GM19193 (cell line): ENCODE results near the gene UGGT1.

ENCODE experiments used
- POLR2A ChIP-seq: IDR thresholded peaks from 4 replicates; pipeline ENCODE4 v1.6.1; 2011; ENCODE audit not compliant: insufficient read depth, insufficient read length; ENCODE audit errors: extremely low read depth

UGGT1 gene, protein sequence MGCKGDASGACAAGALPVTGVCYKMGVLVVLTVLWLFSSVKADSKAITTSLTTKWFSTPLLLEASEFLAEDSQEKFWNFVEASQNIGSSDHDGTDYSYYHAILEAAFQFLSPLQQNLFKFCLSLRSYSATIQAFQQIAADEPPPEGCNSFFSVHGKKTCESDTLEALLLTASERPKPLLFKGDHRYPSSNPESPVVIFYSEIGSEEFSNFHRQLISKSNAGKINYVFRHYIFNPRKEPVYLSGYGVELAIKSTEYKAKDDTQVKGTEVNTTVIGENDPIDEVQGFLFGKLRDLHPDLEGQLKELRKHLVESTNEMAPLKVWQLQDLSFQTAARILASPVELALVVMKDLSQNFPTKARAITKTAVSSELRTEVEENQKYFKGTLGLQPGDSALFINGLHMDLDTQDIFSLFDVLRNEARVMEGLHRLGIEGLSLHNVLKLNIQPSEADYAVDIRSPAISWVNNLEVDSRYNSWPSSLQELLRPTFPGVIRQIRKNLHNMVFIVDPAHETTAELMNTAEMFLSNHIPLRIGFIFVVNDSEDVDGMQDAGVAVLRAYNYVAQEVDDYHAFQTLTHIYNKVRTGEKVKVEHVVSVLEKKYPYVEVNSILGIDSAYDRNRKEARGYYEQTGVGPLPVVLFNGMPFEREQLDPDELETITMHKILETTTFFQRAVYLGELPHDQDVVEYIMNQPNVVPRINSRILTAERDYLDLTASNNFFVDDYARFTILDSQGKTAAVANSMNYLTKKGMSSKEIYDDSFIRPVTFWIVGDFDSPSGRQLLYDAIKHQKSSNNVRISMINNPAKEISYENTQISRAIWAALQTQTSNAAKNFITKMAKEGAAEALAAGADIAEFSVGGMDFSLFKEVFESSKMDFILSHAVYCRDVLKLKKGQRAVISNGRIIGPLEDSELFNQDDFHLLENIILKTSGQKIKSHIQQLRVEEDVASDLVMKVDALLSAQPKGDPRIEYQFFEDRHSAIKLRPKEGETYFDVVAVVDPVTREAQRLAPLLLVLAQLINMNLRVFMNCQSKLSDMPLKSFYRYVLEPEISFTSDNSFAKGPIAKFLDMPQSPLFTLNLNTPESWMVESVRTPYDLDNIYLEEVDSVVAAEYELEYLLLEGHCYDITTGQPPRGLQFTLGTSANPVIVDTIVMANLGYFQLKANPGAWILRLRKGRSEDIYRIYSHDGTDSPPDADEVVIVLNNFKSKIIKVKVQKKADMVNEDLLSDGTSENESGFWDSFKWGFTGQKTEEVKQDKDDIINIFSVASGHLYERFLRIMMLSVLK (N-terminal part only)

DNA sequence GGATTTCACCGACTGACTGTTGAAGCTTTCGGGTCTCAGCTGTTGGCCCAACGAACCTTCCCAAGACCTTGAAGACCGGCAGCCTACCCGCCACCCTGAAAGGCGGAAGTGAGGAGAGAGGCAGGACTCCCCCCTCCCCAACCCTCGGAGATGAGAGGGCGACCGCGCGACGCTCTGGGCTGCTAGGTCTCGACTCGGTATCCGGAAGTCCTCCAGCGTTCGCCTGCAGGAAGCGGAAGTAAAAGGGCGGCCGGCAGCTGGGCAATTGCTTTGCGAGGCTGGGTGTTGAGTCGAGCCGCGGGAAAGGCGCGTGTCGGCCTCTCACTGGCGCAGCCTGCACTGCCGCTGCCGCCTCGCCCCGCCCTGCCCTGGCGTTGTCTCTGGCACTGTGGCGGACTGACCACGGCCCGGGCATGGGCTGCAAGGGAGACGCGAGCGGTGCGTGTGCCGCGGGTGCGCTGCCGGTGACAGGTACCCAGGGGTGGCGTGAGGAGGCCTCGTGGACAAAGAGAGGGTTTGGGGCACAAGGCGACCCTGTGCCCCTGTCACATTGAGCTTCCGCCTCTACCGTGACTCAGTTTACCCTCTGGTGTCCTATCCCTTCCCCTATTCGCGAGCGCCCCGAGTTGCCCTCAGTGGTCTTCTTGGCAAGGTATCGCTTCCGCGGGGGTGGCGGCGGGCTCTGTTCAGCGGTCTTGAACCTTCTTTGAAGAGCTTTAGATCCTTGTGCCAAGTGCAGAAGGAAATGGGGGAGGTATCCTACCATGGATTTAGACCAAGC lies at the start of gene UGGT1:
TSS of gene UGGT1 (plus strand) at position 256 of the 781 bp plus-strand sequence. CDS start at position 414, 158 bp downstream.
- peak; percentile 97 for TF ChIP-seq POLR2A

DNA sequence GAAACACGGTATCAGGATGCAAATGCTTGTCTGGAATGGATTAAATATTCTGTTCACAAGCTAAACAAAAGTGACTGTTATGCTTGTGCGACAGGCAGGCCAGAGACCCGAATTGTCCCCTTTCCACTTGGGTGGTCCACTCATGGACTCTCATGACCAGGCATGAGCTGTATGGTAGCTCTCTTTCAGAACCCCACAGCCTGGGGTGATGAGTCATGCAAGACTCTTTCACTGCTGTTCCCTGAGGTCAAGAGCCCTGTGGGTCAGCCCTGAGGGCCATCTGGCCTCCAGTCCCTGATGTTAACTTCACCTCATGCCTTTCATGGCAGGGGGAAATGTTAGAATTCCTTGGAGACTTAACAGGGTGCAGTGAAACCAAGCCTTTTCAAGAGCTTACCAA lies 49.4 kb upstream of the UGGT1 start:
- no peak for TF ChIP-seq POLR2A

DNA sequence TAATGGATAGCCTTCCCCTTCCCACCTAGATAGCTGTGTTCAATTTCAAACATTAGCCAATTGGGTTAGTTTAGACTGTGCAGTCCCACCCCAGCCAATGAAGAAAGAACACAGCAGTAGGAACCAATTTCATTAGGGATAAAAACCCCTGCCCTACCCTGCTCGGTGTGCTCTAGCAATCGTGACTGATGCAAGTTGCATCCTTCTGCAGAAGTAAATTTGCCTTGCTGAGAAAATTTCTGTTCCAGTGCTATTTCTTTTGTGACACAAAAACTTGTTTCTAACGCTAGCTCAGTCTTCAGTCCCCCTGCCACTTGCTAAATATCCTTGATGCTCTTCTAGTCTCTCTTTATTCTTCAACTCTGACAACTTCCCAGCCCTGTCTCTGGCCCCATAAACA lies 48.0 kb upstream of the UGGT1 start:
- no peak for TF ChIP-seq POLR2A

DNA sequence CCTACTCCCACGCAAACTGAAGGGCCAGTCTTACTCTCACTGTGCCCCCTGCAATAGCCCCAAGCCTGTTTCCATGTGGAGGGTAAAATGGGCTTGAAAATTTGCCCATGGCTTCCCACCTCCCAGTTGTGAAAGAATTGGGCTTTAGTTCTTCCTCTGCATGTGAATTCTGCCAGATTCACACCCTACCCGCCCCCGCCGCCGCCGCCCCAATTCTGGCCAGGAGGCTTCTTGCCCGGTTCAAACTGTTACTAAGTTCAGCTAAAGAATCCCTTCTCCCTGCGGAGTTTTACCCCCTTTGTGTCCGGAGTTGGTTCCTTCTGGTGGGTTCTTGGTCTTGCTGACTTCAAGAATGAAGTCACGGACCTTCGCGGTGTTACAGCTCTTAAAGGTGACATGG lies 37.7 kb upstream of the UGGT1 start:
- TF ChIP-seq POLR2A = no peak

DNA sequence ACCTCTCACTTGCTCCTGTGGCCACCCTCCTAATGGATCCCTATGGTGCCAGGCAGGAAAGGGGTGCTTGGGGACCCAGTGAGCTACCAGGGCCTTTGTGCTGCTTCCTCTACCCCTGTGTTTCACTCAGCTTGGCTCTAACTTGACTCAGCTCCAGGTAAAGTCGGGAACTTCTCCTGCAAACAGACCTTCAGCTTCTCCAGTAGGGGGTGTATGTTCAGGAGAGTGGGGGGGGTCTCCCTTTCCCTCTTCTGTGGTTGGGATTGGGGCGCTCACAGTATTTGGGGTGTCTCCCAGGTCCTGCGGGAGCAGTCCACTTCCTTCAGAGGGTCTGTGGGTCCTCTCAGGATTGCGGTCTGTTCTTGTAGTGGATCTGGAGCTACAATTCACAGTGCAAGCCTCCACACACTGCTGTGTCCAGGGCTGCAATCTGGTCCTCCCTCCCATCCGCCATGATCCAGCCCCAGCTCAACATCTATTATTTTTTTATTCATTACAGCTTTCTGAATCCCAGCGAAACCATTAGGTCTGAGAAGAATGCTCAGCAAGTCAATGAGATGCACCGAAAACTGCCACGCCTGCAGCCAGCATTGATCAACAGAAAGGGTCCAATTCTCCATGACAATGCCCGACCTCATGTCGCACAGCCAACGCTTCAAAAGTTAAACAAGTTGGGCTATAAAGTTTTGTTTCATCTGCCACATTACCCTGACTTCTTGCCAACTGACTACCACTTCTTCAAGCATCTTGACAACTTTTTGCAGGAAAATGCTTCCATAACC lies 36.7 kb upstream of the UGGT1 start:
- TF ChIP-seq POLR2A = no peak

DNA sequence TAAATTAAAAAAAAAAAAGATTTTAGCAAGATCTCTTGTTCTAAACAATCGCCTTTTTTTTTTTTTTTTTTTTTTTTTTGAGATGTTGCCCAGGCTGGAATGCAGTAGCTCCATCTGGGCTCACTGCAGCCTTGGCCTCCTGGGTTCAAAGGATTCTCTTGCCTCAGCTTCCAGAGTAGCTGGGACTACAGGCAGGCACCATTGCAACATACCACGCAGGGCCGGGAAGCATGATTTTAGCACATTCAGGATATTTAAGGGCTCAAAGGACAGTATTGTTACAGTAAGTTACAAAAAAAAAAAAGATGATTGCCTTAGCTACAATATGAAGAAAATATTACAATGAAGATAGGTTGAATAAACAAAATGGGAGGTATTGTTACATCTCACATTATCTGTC lies 33.7 kb upstream of the UGGT1 start:
- TF ChIP-seq POLR2A = no peak

DNA sequence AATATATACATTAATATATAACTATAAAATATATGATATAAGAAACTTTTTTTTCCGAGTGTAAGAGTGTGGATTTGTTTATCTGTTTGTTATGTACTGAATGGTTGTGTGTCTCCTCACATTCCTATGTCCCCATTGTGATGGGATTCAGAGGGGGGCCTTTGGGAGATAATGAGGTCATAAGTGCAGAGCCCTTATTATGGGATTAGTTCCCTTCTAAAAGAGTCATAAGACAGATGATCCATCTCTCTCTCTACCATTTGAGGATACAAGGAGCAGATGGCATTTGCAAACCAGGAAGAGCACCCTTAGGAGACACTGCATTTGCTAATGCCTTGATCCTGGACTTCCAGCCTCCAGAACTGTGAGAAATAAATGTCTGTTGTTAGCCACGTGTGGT lies 32.9 kb upstream of the UGGT1 start:
- no peak for TF ChIP-seq POLR2A

DNA sequence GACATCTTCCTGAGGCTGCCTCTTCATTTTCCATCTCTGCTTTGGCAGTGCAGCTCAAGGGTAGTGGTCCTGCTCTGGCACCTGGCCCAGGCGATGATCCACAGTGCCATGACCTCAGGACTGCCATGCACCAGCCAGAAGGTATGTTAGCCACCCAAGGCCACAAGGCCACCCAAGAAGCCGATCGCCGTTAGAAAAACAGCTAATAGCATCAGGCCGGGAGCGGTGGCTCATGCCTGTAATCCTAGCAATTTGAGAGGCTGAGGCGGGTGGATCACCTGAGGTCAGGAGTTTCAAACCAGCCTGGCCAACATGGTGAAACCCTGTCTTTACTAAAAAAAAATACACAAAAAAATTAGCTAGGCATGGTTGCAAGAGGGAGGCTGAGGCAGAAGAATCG lies 28.4 kb upstream of the UGGT1 start:
- TF ChIP-seq POLR2A = no peak

DNA sequence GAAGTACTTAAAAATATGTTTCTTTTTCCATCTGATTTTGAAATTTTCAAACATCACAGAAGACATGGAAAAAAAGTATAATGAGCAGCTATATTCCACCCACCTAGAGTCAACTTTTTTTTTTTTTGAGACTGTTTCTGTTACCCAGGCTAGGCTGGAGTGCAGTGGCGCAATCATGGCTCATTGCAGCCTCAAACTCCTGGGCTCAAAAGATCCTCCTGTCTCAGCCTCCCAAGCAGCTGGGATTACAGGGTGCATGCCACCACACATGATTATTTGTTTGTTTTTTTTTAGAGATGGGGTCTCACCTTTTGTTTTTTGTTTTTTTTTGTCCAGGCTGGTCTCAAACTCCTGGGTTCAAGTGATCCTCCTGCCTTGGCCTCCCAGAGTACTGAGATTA lies 26.6 kb upstream of the UGGT1 start:
- TF ChIP-seq POLR2A = no peak

DNA sequence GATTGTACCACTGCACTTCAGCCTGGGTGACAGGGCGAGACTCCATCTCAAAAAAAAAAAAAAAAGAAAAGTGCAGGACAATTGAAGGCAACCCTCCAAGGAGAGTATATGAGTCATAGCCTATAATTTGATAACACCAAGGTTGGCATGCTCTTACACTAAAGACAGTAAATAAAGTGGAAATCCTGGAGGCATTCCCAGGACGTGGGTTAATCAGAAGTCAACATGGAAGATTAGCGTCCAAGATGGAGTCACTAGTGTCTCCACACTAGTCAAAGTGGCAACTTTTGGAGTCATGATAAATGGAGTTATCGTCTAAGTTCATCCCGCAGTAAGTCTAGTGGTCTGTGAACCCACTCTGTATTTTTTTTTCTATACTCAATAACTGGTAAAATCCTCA lies 21.2 kb upstream of the UGGT1 start:
- no peak for TF ChIP-seq POLR2A

DNA sequence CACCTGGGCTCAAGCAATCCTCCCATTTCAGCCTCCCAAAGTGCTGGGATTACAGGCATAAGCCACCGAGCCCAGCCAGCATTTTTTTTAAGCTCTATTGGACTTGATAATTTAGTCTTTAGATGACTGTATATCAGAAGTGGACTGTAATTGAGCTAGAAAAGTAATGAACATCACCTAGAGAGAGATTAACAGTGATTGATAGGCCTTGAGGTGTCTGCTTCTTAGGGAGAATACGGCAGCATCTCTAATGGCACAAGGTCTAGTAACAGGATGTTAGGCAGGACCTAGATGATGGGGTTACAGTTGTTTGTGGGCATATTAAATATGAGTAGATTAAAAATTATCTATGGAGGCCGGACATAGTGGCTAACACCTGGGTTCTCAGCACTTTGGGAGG lies 17.7 kb upstream of the UGGT1 start:
- no peak for TF ChIP-seq POLR2A

DNA sequence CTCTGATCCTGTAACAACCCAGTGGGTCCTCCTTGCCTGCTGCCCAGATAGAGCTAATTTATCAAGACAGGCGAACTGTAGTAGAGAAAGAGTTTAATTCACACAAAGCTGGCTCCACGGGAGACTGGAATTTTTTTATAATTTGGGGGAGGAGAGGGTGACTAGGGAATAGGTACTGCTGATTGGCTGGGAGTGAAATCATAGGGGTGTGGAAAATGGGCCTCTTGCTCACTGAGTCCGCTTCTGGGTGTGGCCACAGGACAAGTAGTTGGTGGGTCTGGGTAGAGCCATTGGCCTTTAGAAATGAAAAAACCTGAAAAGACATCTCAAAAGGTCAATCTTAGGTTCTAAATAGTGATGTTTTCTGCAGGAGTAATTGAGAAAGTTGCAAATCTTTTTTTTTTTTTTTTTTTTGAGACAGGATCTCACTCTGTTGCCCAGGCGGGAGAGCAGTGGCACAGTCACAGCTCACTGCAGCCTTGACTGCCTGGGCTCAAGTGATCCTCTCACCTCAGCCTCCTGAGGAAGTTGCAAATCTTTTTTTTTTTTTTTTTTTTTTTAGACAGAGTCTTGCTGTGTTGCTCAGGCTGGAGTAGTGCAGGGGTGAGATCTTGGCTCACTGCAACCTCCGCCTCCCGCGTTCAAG lies 14.4 kb upstream of the UGGT1 start:
- TF ChIP-seq POLR2A = no peak

DNA sequence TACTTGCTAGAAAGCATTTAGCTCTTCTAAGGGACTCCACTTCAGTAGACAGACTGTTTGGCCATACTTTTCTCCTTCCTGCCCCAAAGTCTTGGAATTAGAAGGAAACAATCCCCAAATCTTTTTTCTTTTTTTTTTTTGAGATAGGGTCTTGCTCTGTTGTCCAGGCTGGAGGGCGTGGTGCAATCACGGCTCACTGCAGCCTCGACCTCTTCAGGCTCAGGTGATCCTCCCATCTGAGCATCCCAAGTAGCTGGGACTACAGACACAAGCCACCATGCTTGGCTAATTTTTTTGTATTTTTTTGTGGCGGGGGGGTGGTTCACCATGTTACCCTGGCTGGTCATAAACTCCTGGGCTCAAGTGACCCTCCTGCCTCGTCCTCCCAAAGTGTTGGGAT lies 6.2 kb upstream of the UGGT1 start:
- no peak for TF ChIP-seq POLR2A
